Activated naive CD8-positive, alpha-beta T cell treated with anti-CD3 and anti-CD28 coated beads, Interleukin-2, amount 50 U/mL, for 24 hours (primary cell): ENCODE results near the gene GPR45.
"Not testable (repeated sequence)": the region's sequence is repeated elsewhere in the genome, so short reads cannot be mapped to it uniquely, and the experiment has no call there.

ENCODE experiments used
- ATAC-seq: fragments of 150-1000 bp; cut with Tn5 transposase; one replicate; pipeline ENCODE4 v1.10.0; 2021
- DNase-seq: peaks from one replicate; pipeline ENCODE4 v3.0.0; 2021
- H3K27ac Mint-ChIP-seq: one replicate; pipeline ENCODE4 v1.8.0; 2021; ENCODE audit warnings: mild to moderate bottlenecking, mixed read lengths
- H3K27me3 Mint-ChIP-seq: one replicate; pipeline ENCODE4 v1.8.0; 2021; ENCODE audit warnings: mixed read lengths
- H3K36me3 Mint-ChIP-seq: one replicate; pipeline ENCODE4 v1.8.0; 2021; ENCODE audit warnings: low read depth, mixed read lengths
- H3K4me1 Mint-ChIP-seq: one replicate; pipeline ENCODE4 v1.8.0; 2021; ENCODE audit warnings: mixed read lengths
- H3K4me3 Mint-ChIP-seq: one replicate; pipeline ENCODE4 v1.8.0; 2021; ENCODE audit warnings: mild to moderate bottlenecking, moderate library complexity, mixed read lengths
- H3K9me3 Mint-ChIP-seq: one replicate; pipeline ENCODE4 v1.8.0; 2021; ENCODE audit warnings: mixed read lengths

The GPR45 gene

DNA sequence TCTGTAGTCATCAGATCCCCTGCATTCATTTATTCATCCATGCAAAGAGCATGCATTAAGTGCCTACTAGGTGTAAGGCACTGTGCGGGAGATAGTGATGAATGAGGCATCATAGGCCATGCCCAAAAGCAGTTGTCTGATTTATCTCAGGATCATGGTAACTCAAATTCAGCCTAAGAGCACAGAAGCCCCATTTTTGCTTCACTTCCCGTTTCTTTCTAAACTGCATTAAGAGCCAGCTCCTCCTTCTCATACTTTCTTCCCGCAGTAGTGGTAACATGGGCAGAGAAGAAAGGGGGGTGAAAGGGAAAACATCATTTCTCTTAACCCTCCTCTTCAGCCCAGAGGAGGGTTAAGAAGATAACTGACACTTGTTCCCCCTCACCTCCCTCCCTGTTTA, 2.9 kb downstream of the GPR45 start:
- H3K9me3 Mint-ChIP-seq, result no peaks in the 10 kb centered on the region
- no peak for DNase-seq
- no peak overlapping the region for H3K27ac Mint-ChIP-seq
- H3K4me1 Mint-ChIP-seq, result no peaks in the 10 kb centered on the region
- no peaks in the 10 kb centered on the region for H3K36me3 Mint-ChIP-seq
- ATAC-seq, result no peak
- no peak overlapping the region for H3K4me3 Mint-ChIP-seq
- no peaks in the 10 kb centered on the region for H3K27me3 Mint-ChIP-seq

- H3K27me3 Mint-ChIP-seq, result no peaks in the 10 kb centered on the region
- ATAC-seq (no peak), DNase-seq (no peak)
- H3K4me3 Mint-ChIP-seq, result no peak overlapping the region
- no peaks in the 10 kb centered on the region for H3K9me3 Mint-ChIP-seq
- no peaks in the 10 kb centered on the region for H3K36me3 Mint-ChIP-seq
- no peaks in the 10 kb centered on the region for H3K4me1 Mint-ChIP-seq
- no peak overlapping the region for H3K27ac Mint-ChIP-seq
Measured at GRCh38 chr2:105248316-105249070, 7.0 kb downstream of the GPR45 start.

DNA sequence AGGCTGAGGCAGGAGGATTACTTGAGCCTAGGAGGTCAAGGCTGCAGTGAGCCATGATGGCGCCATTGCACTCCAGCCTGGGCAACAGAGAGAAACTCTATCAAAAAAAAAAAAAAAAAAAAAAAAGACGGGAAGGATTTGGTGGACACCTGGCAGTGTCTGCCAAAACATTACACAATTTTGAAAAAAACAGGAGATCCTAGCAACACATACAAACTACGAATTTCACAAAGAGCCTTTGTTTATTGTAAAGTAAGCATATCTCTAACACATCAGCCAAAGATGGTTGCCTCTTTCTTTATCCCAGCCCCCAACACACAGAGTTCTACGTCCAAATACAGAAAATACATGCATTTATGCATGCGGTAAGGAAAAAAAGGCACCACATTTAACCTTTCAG, 7.6 kb downstream of the GPR45 start:
- H3K27me3 Mint-ChIP-seq, result no peaks in the 10 kb centered on the region
- no peaks in the 10 kb centered on the region for H3K9me3 Mint-ChIP-seq
- H3K36me3 Mint-ChIP-seq, result no peaks in the 10 kb centered on the region
- ATAC-seq, result no peak
- H3K4me1 Mint-ChIP-seq, result no peaks in the 10 kb centered on the region
- H3K27ac Mint-ChIP-seq, result no peak overlapping the region
- DNase-seq, result no peak
- no peak overlapping the region for H3K4me3 Mint-ChIP-seq

DNA sequence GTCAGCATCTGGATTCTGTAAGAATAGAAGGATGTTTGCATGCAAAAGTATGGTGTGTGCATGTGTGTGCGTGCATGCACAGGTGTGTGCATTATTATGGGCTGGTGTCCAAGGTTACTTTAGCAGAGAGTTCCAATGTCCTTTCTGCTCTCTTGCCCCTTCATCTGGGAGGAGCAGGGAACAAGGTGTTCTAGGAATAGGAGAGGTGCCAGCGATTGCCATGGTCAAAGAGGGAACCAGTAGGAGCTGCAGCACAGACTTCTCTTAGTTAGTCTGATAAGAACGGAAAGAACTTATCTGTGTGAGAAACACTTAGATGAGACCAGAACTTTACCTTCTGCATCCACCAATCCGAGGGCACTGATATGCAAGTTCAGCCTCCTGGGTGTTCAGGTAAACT, 8.3 kb downstream of the GPR45 start:
- Mint-ChIP-seq H3K4me3 (no peak overlapping the region), H3K4me1 (no peaks in the 10 kb centered on the region), H3K27ac (no peak overlapping the region), H3K27me3 (no peaks in the 10 kb centered on the region), H3K9me3 (no peaks in the 10 kb centered on the region), H3K36me3 (no peaks in the 10 kb centered on the region)
- ATAC-seq (no peak), DNase-seq (no peak)

DNA sequence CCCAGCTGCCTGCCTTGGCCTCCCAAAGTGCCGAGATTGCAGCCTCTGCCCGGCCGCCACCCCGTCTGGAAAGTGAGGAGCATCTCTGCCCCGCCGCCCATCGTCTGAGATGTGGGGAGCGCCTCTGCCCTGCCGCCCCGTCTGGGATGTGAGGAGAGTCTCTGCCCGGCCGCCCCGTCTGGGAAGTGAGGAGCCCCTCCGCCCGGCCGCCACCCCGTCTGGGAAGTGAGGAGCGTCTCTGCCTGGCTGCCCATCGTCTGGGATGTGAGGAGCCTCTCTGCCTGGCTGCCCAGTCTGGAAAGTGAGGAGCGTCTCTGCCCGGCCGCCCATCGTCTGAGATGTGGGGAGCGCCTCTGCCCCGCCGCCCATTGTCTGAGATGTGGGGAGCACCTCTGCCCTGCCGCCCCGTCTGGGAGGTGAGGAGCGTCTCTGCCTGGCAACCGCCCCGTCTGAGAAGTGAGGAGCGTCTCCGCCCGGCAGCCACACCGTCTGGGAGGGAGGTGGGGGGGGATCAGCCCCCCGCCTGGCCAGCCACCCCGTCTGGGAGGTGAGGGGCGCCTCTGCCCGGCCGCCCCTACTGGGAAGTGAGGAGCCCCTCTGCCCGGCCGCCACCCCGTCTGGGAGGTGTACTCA, 9.6 kb downstream of the GPR45 start:
- ATAC-seq, H3K36me3 Mint-ChIP-seq, H3K4me3 Mint-ChIP-seq, H3K4me1 Mint-ChIP-seq, H3K27me3 Mint-ChIP-seq, DNase-seq, H3K9me3 Mint-ChIP-seq, H3K27ac Mint-ChIP-seq: not testable (repeated sequence)

DNA sequence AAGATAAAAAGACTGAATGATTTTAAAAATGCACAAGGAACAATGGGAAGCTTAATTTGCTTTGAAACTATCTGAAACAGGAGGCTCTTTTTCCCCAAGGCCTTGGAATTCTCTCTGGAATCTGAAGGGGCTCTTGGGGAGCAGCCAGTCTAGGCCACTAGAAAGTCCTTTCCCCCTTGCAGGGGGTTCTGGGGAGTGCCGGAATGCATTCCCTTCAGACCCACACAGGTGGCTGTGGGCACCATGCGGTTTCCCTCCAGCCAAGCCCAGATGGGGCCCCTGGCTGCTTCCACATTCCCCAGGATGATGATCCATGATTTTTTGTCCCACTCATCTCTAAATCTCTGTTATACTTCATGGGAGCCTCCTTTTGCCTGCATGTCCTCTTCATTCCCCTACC, 10.7 kb downstream of the GPR45 start:
- H3K27me3 Mint-ChIP-seq, result no peaks in the 10 kb centered on the region
- no peaks in the 10 kb centered on the region for H3K9me3 Mint-ChIP-seq
- no peak for DNase-seq
- no peak for ATAC-seq
- no peak overlapping the region for H3K4me3 Mint-ChIP-seq
- no peaks in the 10 kb centered on the region for H3K36me3 Mint-ChIP-seq
- H3K4me1 Mint-ChIP-seq, result no peaks in the 10 kb centered on the region
- no peak overlapping the region for H3K27ac Mint-ChIP-seq

DNA sequence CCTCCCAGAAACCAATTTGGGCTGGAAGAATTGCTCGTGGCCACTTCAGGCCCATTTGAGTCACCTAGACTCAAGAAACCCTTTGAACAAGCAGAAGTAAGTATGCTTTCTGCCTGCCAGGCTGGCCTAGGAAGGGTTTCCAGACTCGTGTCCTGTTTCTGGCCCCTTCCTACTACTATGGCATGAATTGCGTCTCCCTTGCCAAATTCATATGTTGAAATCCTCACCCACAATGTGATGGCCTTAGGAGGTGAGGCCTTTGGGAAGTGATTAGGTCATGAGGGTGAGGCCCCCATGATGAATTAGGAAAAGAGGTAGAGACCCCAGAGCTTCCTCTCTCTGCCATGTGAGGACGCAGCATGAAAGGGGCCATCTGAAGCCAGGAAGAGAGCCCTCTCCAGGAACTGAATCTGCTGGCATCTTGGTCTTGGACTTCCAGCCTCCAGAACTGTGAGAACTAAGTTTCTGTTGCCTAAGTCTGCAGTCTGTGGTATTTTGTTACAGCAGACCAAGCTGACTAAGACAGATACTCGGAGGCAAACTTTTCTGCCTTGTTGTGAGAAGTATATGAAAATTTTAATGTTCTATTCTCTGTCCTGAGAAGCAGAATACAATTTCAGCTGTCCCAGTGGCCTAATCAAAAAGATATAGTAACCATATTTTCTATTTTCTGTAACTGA, 13.1 kb downstream of the GPR45 start:
- DNase-seq, result no peak
- ATAC-seq, result no peak
- H3K27ac Mint-ChIP-seq, result no peak overlapping the region
- H3K36me3 Mint-ChIP-seq, result no peaks in the 10 kb centered on the region
- no peaks in the 10 kb centered on the region for H3K4me1 Mint-ChIP-seq
- H3K9me3 Mint-ChIP-seq, result no peaks in the 10 kb centered on the region
- H3K4me3 Mint-ChIP-seq, result no peak overlapping the region
- H3K27me3 Mint-ChIP-seq, result no peaks in the 10 kb centered on the region

DNA sequence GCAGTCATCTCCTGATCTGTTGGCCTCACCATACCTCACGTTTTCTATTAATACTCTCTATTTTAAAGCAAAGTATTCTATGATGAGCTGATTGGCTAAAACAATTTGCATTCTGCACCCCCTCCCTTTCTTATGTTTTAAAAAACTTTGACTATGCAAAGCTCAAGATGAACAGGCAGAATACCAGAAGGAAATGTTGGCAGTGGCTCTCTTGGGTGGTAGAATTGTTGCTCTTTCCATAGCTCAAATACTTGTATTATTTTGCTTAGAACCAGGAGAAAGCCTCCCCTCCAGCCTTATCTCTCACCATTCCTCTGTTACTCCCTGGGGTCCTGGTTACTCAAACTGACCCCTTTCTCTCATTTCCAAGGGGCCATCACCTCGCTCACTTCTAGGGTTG, 14.4 kb downstream of the GPR45 start:
- no peak for DNase-seq
- no peak overlapping the region for H3K4me3 Mint-ChIP-seq
- H3K27ac Mint-ChIP-seq, result no peak overlapping the region
- no peaks in the 10 kb centered on the region for H3K4me1 Mint-ChIP-seq
- H3K9me3 Mint-ChIP-seq, result no peaks in the 10 kb centered on the region
- H3K27me3 Mint-ChIP-seq, result no peaks in the 10 kb centered on the region
- ATAC-seq, result no peak
- no peaks in the 10 kb centered on the region for H3K36me3 Mint-ChIP-seq

GRCh38 chr2:105256431-105257047, 15.0 kb downstream of the GPR45 start:
- DNase-seq, result no peak

DNA sequence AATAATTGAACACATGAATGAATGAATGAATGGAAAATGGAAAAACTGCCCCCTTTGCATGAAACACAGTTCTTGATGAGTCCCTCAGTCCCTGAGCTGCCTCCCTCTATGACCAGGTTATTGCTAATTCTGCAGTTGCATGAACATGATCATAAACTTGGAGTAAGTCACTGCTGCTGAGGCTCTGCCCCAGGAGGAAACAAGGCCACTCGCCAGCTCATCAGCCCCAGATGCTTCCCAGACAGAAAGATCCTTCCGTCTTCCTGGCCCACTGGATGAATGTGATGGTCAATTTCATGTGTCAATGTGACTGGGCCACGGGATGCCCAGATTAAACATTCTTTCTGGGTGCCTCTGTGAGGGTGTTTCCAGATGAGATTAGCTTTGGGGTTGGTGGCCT, 16.4 kb downstream of the GPR45 start:
- Mint-ChIP-seq H3K4me3 (no peak overlapping the region), H3K36me3 (peaks cover 4% of the 10 kb centered on the region), H3K27ac (no peak overlapping the region), H3K27me3 (no peaks in the 10 kb centered on the region), H3K4me1 (no peaks in the 10 kb centered on the region), H3K9me3 (no peaks in the 10 kb centered on the region)
- no peak for DNase-seq
- ATAC-seq, result no peak

More at GRCh38 chr2:105256431-105257047, 15.0 kb downstream of the GPR45 start:
- no peak overlapping the region for H3K27ac Mint-ChIP-seq
- no peaks in the 10 kb centered on the region for H3K9me3 Mint-ChIP-seq
- no peaks in the 10 kb centered on the region for H3K27me3 Mint-ChIP-seq
- ATAC-seq, result no peak
- no peaks in the 10 kb centered on the region for H3K36me3 Mint-ChIP-seq
- H3K4me3 Mint-ChIP-seq, result no peak overlapping the region
- no peaks in the 10 kb centered on the region for H3K4me1 Mint-ChIP-seq

DNA sequence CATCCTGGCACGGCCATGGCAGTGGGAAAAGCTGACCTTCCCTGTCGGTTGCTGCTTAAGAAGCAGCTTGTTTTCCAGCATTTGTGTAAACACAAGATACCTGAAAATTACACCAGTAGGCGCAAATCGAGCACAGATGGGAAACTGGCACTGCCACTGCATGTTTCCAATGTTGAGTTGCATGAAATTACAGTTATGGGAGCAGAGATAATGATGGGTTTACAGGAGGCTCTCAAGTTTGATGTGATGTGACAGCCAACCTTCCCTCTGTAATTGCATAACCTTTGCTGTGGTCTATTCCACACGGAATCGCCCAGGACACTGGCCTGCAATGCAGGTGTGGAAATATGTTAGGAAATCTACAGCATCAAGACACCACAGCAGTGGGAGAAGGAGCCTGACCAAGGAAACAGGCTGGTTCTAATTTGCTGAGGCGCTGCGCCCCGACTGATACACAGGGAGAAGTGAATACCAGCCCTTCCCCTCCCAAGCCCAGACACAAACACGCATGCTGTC, 17.4 kb downstream of the GPR45 start:
- ATAC-seq, result no peak
- no peaks in the 10 kb centered on the region for H3K9me3 Mint-ChIP-seq
- DNase-seq, result no peak
- no peaks in the 10 kb centered on the region for H3K27me3 Mint-ChIP-seq
- H3K4me1 Mint-ChIP-seq, result no peaks in the 10 kb centered on the region
- no peak overlapping the region for H3K4me3 Mint-ChIP-seq
- H3K36me3 Mint-ChIP-seq, result peaks cover 6% of the 10 kb centered on the region
- no peak overlapping the region for H3K27ac Mint-ChIP-seq

DNA sequence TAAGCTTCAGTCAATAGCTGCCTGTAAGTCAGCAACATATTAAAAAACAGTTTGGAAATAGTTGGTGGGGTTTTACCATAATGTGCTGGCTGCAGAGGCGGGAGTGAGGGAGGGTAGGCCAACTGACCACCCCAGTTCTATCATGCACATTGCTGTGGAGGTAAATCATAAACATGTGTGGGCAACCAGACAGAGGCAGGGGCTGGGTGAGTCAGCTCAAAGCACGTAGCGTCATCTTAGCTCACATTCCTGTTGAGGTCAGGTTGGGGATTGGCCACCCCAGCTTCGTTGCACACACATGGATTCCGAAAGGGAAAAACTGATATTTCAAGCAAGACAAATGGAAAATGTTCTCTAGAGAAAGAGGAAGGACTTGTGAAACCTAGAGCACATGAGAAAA, 19.5 kb downstream of the GPR45 start:
- H3K9me3 Mint-ChIP-seq, result no peaks in the 10 kb centered on the region
- ATAC-seq (no peak), DNase-seq (no peak)
- no peaks in the 10 kb centered on the region for H3K27me3 Mint-ChIP-seq
- no peak overlapping the region for H3K4me3 Mint-ChIP-seq
- peaks cover 23% of the 10 kb centered on the region for H3K36me3 Mint-ChIP-seq
- H3K4me1 Mint-ChIP-seq, result no peaks in the 10 kb centered on the region
- no peak overlapping the region for H3K27ac Mint-ChIP-seq

DNA sequence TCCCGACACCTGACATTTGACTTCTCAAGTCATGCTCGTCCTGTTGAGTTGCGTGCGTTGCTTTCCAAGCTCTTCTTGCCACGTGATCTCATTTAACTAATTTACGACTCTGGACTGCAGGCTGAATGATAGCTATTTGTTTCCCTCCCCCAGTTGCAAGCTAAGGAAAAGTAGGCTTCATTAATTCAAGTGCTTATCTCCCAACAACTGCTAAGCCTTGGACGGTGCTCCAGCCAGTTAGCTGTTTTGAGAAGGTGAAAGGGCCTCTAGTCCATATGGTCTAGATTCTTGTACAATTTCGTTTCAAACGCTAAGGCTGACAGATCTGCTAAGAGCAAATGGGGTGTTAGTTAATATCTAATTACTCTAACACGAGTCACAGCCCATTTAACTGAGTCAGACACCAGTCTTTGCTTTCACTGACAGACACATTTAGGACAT, 21.1 kb downstream of the GPR45 start:
- H3K9me3 Mint-ChIP-seq, result no peaks in the 10 kb centered on the region
- H3K27me3 Mint-ChIP-seq, result no peaks in the 10 kb centered on the region
- no peak overlapping the region for H3K4me3 Mint-ChIP-seq
- DNase-seq (no peak), ATAC-seq (no peak)
- no peak overlapping the region for H3K27ac Mint-ChIP-seq
- H3K4me1 Mint-ChIP-seq, result no peaks in the 10 kb centered on the region
- H3K36me3 Mint-ChIP-seq, result peaks cover 32% of the 10 kb centered on the region

DNA sequence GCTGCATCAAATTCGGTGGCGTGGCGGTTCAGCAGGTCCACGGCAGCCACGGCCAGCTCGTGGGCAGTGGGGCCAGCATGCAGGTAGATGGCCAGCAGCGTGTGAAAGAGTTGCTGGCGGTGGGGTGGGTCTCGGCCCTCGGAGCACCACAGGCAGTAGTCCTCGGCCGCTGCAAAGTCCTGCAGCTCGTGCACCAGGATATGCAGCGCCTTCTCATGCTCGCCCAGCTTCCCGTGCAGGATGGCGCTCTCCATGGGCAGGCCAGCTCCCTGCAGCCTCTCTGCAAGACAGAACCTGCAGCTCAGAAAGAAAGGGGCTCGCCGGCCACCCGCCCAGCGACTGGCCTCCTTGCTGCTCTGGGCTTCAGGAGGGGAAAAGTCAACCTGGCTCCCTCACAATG, 27.9 kb downstream of the GPR45 start:
- no peaks in the 10 kb centered on the region for H3K4me1 Mint-ChIP-seq
- no peak overlapping the region for H3K27ac Mint-ChIP-seq
- DNase-seq (no peak), ATAC-seq (no peak)
- H3K4me3 Mint-ChIP-seq, result no peak overlapping the region
- H3K9me3 Mint-ChIP-seq, result no peaks in the 10 kb centered on the region
- H3K36me3 Mint-ChIP-seq, result peaks cover 59% of the 10 kb centered on the region
- no peaks in the 10 kb centered on the region for H3K27me3 Mint-ChIP-seq
